ENCODE measurements around the gene ERLEC1.

The ERLEC1 gene

DNA sequence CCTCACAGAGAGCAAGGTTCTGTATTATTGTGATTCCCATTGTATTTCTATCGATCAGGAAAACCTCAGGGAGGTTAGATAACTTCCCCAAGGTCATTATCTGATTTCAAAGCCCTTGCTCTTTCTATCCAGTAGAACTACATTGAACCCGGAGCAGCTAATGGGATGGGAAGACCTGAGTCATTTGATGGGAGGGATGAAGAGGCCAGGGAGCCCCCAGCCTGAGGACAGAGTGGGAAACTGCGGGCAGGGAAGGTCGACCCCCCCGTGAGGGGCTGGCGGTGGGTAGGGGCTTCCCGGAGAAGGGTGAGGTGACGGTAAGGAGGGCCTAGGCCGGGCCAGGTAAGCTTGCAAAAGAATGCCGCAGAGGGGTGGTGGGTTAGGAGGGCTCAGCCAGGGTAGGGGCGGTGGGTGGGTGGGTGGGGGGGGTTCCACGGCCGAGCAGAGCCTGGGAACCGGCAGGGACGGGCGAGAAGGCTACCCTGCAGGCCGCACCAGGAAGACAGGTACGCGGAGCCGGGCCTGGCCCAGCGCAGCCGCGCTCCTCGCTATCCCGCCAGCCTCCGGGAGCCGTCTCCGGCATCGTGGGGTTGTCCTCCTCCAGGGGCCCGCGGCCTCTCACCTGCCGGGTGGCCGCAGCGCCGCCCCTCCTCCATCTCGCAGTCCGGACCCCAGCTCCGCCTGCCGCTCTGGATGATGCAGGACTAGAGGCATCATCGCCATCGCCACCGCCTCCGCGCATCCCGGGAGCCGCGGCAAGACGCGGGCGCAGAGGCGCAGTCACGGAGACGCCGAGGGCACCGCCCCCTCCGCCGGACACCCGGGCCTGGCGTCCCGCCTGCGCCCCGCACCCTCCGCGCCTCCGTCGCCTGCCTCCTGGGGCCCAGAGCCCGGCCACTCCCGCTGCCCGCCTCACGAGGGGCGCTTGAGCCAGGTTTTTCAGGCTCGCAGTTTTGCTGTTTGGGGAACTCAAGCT, 72.7 kb downstream of the ERLEC1 start, which contains the start of gene GPR75:
GPR75 (minus strand) TSS at position 762 of the 976 bp plus-strand sequence. CDS start 5,211 bp downstream, outside the sequence.
- no peak within 1 kb of the TSS for H2BK5ac ChIP-seq (ENCODE audit: low read depth, low read length, poor library complexity, severe bottlenecking)
- H2AK5ac ChIP-seq (ENCODE audit: low read length, severe bottlenecking): no peak within 1 kb of the TSS
- no peak within 1 kb of the TSS for H3K4me2 ChIP-seq (ENCODE audit: low read length, poor library complexity, severe bottlenecking)
- H3K18ac ChIP-seq (ENCODE audit: low read depth in 1 of 2, low read length in 2 of 2): no peak within 1 kb of the TSS
- H2BK12ac ChIP-seq (ENCODE audit: low read length in 2 of 2): no peak within 1 kb of the TSS
- H2BK120ac ChIP-seq (ENCODE audit: low read depth, low read length): no peak within 1 kb of the TSS
- H3K27me3 ChIP-seq (ENCODE audit: control insufficient read depth in 1 of 2, insufficient read depth in 1 of 2, low read length in 2 of 2): no peaks in the 10 kb centered on the region
- H3K9ac ChIP-seq (ENCODE audit: low read length): peak within 1 kb of the TSS; percentile 76
- H3K36me3 ChIP-seq (ENCODE audit: control insufficient read depth in 1 of 2, insufficient read depth in 2 of 2, low read depth in 1 of 2, low read length in 2 of 2): peaks cover 12 to 27% of the 10 kb centered on the region in 2 experiments
- no peak within 1 kb of the TSS for H3K14ac ChIP-seq (ENCODE audit: low read length in 2 of 2)
- H3K23ac ChIP-seq (ENCODE audit: low read length in 2 of 2): no peak within 1 kb of the TSS
- H3K4me1 ChIP-seq (ENCODE audit: control insufficient read depth, insufficient read depth, low read depth, low read length): peaks cover 2% of the 10 kb centered on the region
- peaks cover 21% of the 10 kb centered on the region for H3K79me1 ChIP-seq (replicated peaks; ENCODE audit: low read length, poor library complexity, severe bottlenecking)
- H2BK15ac ChIP-seq (ENCODE audit: low read depth, poor library complexity, severe bottlenecking): no peak within 1 kb of the TSS
- no peak within 1 kb of the TSS for H4K91ac ChIP-seq (ENCODE audit: low read length)
- peak within 1 kb of the TSS in 1 of 2 experiments; percentile 76 for H3K4me3 ChIP-seq (ENCODE audit: insufficient read depth in 1 of 2, low read depth in 1 of 2, low read length in 2 of 2)
- WGBS: 92% methylated on average over 67 of the region's 72 CpGs
- DNase-seq: no peak
- H3K4ac ChIP-seq (ENCODE audit: low read depth in 1 of 2, low read length in 2 of 2): no peak within 1 kb of the TSS
- H3K9me3 ChIP-seq (ENCODE audit: control insufficient read depth, low read length): no peaks in the 10 kb centered on the region
- no peak within 1 kb of the TSS for H3K27ac ChIP-seq (ENCODE audit: low read length, poor library complexity, severe bottlenecking)
- H2AFZ ChIP-seq (ENCODE audit: low read depth, low read length): no peak within 1 kb of the TSS
- H4K8ac ChIP-seq (ENCODE audit: low read length): no peak within 1 kb of the TSS

DNA sequence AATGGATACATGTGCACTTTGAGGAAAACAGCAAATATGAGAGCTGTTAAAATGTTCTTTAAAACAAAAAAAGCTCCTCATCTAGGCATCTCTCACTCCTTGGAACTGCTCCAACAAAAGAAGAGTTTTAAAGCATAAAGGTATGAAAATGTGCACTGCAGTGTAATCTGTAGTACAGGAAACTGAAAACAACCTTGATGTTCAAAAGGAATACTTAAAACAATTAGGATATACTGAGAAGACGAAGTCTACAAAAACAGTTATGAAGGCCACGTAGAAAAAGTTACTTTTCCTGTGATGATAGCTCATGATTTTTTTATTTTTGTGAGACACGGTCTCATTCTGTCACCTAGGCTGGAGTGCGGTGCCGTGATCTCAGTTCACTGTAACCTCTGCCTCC, 75.0 kb downstream of the ERLEC1 start:
- no peak overlapping the region for H3K4me2 ChIP-seq (ENCODE audit: low read length, poor library complexity, severe bottlenecking)
- H3K27me3 ChIP-seq (ENCODE audit: control insufficient read depth in 1 of 2, insufficient read depth in 1 of 2, low read length in 2 of 2): no peaks in the 10 kb centered on the region
- H4K8ac ChIP-seq (ENCODE audit: low read length): no peak overlapping the region
- H2AFZ ChIP-seq (ENCODE audit: low read depth, low read length): no peak overlapping the region
- no peak overlapping the region for H2BK5ac ChIP-seq (ENCODE audit: low read depth, low read length, poor library complexity, severe bottlenecking)
- peaks cover 14 to 42% of the 10 kb centered on the region in 2 experiments for H3K36me3 ChIP-seq (ENCODE audit: control insufficient read depth in 1 of 2, insufficient read depth in 2 of 2, low read depth in 1 of 2, low read length in 2 of 2)
- no peak overlapping the region for H2BK15ac ChIP-seq (ENCODE audit: low read depth, poor library complexity, severe bottlenecking)
- H4K91ac ChIP-seq (ENCODE audit: low read length): no peak overlapping the region
- H2BK12ac ChIP-seq (ENCODE audit: low read length in 2 of 2): no peak overlapping the region
- H3K4me3 ChIP-seq (ENCODE audit: insufficient read depth in 1 of 2, low read depth in 1 of 2, low read length in 2 of 2): no peak overlapping the region
- no peaks in the 10 kb centered on the region for H3K4me1 ChIP-seq (ENCODE audit: control insufficient read depth, insufficient read depth, low read depth, low read length)
- H2BK120ac ChIP-seq (ENCODE audit: low read depth, low read length): no peak overlapping the region
- WGBS: 100% methylated on average over 5 of the region's 5 CpGs
- no peak overlapping the region for H2AK5ac ChIP-seq (ENCODE audit: low read length, severe bottlenecking)
- H3K9ac ChIP-seq (ENCODE audit: low read length): no peak overlapping the region
- H3K27ac ChIP-seq (ENCODE audit: low read length, poor library complexity, severe bottlenecking): no peak overlapping the region
- H3K79me1 ChIP-seq (replicated peaks; ENCODE audit: low read length, poor library complexity, severe bottlenecking): peaks cover 21% of the 10 kb centered on the region
- no peak overlapping the region for H3K23ac ChIP-seq (ENCODE audit: low read length in 2 of 2)
- H3K14ac ChIP-seq (ENCODE audit: low read length in 2 of 2): no peak overlapping the region
- no peak for DNase-seq
- H3K18ac ChIP-seq (ENCODE audit: low read depth in 1 of 2, low read length in 2 of 2): no peak overlapping the region
- no peak overlapping the region for H3K4ac ChIP-seq (ENCODE audit: low read depth in 1 of 2, low read length in 2 of 2)
- no peaks in the 10 kb centered on the region for H3K9me3 ChIP-seq (ENCODE audit: control insufficient read depth, low read length)

DNA sequence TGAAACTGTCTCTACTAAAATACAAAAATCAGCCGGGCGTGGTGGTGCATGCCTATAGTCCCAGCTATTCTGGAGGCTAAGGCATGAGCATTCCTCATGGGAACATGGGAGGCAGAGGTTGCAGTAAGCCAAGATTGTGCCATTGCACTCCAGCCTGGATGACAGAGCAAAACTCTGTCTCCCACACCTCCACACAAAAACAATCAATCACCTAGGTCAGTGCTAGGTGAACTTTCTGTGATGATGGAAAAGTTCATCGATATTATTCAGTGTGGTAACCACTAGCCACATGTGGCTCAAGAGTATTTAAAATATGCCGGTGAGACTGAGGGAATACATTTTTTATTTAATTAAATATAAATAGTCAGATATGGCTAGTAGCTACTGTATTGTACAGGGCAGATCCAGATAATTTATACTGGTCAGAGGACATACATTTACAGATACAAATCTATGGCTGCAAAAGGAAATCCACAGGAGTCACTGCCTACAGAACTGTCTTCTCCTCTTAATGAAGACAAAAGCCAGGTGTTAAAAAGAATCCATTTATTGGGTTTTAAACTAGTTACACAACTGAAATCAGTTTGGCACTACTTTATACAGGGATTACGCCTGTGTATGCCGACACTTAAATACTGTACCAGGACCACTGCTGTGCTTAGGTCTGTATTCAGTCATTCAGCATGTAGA, 76.8 kb downstream of the ERLEC1 start:
- 100% methylated on average over 1 of the region's 6 CpGs for WGBS
- H3K14ac ChIP-seq (ENCODE audit: low read length in 2 of 2): no peak overlapping the region
- no peak for DNase-seq
- no peak overlapping the region for H2BK12ac ChIP-seq (ENCODE audit: low read length in 2 of 2)
- H3K4me1 ChIP-seq (ENCODE audit: control insufficient read depth, insufficient read depth, low read depth, low read length): no peaks in the 10 kb centered on the region
- peaks cover 20% of the 10 kb centered on the region for H3K79me1 ChIP-seq (replicated peaks; ENCODE audit: low read length, poor library complexity, severe bottlenecking)
- H3K9ac ChIP-seq (ENCODE audit: low read length): no peak overlapping the region
- H3K9me3 ChIP-seq (ENCODE audit: control insufficient read depth, low read length): no peaks in the 10 kb centered on the region
- H3K27ac ChIP-seq (ENCODE audit: low read length, poor library complexity, severe bottlenecking): no peak overlapping the region
- H2AFZ ChIP-seq (ENCODE audit: low read depth, low read length): no peak overlapping the region
- H3K36me3 ChIP-seq (ENCODE audit: control insufficient read depth in 1 of 2, insufficient read depth in 2 of 2, low read depth in 1 of 2, low read length in 2 of 2): peaks cover 19 to 55% of the 10 kb centered on the region in 2 experiments
- no peak overlapping the region for H4K8ac ChIP-seq (ENCODE audit: low read length)
- H3K4me2 ChIP-seq (ENCODE audit: low read length, poor library complexity, severe bottlenecking): no peak overlapping the region
- no peaks in the 10 kb centered on the region for H3K27me3 ChIP-seq (ENCODE audit: control insufficient read depth in 1 of 2, insufficient read depth in 1 of 2, low read length in 2 of 2)
- no peak overlapping the region for H3K4me3 ChIP-seq (ENCODE audit: insufficient read depth in 1 of 2, low read depth in 1 of 2, low read length in 2 of 2)
- H2BK15ac ChIP-seq (ENCODE audit: low read depth, poor library complexity, severe bottlenecking): no peak overlapping the region
- H2AK5ac ChIP-seq (ENCODE audit: low read length, severe bottlenecking): no peak overlapping the region
- no peak overlapping the region for H3K4ac ChIP-seq (ENCODE audit: low read depth in 1 of 2, low read length in 2 of 2)
- no peak overlapping the region for H2BK5ac ChIP-seq (ENCODE audit: low read depth, low read length, poor library complexity, severe bottlenecking)
- H3K18ac ChIP-seq (ENCODE audit: low read depth in 1 of 2, low read length in 2 of 2): no peak overlapping the region
- H4K91ac ChIP-seq (ENCODE audit: low read length): no peak overlapping the region
- no peak overlapping the region for H3K23ac ChIP-seq (ENCODE audit: low read length in 2 of 2)
- H2BK120ac ChIP-seq (ENCODE audit: low read depth, low read length): no peak overlapping the region

DNA sequence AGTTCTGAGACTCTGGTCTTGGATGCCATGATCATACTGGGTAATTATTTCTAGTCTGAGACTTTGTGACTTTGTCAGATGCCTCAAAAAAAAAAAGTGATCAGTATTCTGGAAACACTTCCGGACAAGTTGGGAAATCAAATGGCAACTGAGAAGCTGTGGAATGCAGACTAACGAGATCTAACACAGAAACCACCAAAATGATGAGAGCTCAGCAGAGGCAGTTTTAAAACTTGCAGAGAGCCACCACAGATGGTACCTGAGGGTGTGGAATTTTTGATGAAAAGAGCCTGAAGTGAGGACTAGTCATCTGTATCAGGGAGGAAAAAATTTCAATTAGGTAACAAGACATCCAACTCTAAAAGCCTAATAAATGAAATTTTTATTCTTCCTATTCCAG, 78.4 kb downstream of the ERLEC1 start:
- Histone ChIP-seq H4K91ac (ENCODE audit: low read length) (no peak overlapping the region), H3K4ac (ENCODE audit: low read depth in 1 of 2, low read length in 2 of 2) (no peak overlapping the region), H3K23ac (ENCODE audit: low read length in 2 of 2) (no peak overlapping the region), H4K8ac (ENCODE audit: low read length) (no peak overlapping the region), H3K4me1 (ENCODE audit: control insufficient read depth, insufficient read depth, low read depth, low read length) (no peaks in the 10 kb centered on the region), H2BK15ac (ENCODE audit: low read depth, poor library complexity, severe bottlenecking) (no peak overlapping the region), H3K9ac (ENCODE audit: low read length) (no peak overlapping the region), H3K14ac (ENCODE audit: low read length in 2 of 2) (no peak overlapping the region), H3K27me3 (ENCODE audit: control insufficient read depth in 1 of 2, insufficient read depth in 1 of 2, low read length in 2 of 2) (no peaks in the 10 kb centered on the region), H3K4me3 (ENCODE audit: insufficient read depth in 1 of 2, low read depth in 1 of 2, low read length in 2 of 2) (no peak overlapping the region), H3K36me3 (ENCODE audit: control insufficient read depth in 1 of 2, insufficient read depth in 2 of 2, low read depth in 1 of 2, low read length in 2 of 2) (peaks cover 9 to 69% of the 10 kb centered on the region in 2 experiments), H2AFZ (ENCODE audit: low read depth, low read length) (no peak overlapping the region), H2BK12ac (ENCODE audit: low read length in 2 of 2) (no peak overlapping the region), H3K18ac (ENCODE audit: low read depth in 1 of 2, low read length in 2 of 2) (no peak overlapping the region), H3K79me1 (replicated peaks; ENCODE audit: low read length, poor library complexity, severe bottlenecking) (peaks cover 10% of the 10 kb centered on the region), H2AK5ac (ENCODE audit: low read length, severe bottlenecking) (no peak overlapping the region), H3K27ac (ENCODE audit: low read length, poor library complexity, severe bottlenecking) (no peak overlapping the region), H2BK120ac (ENCODE audit: low read depth, low read length) (no peak overlapping the region), H2BK5ac (ENCODE audit: low read depth, low read length, poor library complexity, severe bottlenecking) (no peak overlapping the region), H3K9me3 (ENCODE audit: control insufficient read depth, low read length) (no peaks in the 10 kb centered on the region), H3K4me2 (ENCODE audit: low read length, poor library complexity, severe bottlenecking) (no peak overlapping the region)
- no peak for DNase-seq
- WGBS: 94% methylated on average over 2 of the region's 2 CpGs
